RWPE1 (cell line): ENCODE measurements around the gene MYO15B.

Experiments used
- CTCF ChIA-PET: fragments of 350-600 bp; sonication (Branson Sonifier 250); formaldehyde crosslinking; extraction: SDS; loops from one replicate; lab custom pipeline; 2021; lab: Yijun Ruan, JAX
- POLR2A ChIA-PET: fragments of 400-600 bp; formaldehyde crosslinking; extraction: SDS; loops from one replicate; lab custom pipeline; 2020; ENCODE audit warnings: antibody characterized with exemption; ENCODE audit not compliant: low non-redundant PET; lab: Yijun Ruan, JAX
- DNase-seq: peaks from one replicate; pipeline ENCODE4 v3.0.0; 2012; ENCODE audit warnings: low spot score
- H3K27ac ChIP-seq: fragments of 450-650 bp; 2 replicates; pipeline ENCODE4 v1.5.1; 2017
- TF ChIP-seq, protein P1 (sequence below): fragments of 450-650 bp; conservative IDR thresholded peaks from 2 replicates; pipeline ENCODE4 v1.5.1; 2017; ENCODE audit warnings: low read depth, mild to moderate bottlenecking

Gene MYO15B

DNA sequence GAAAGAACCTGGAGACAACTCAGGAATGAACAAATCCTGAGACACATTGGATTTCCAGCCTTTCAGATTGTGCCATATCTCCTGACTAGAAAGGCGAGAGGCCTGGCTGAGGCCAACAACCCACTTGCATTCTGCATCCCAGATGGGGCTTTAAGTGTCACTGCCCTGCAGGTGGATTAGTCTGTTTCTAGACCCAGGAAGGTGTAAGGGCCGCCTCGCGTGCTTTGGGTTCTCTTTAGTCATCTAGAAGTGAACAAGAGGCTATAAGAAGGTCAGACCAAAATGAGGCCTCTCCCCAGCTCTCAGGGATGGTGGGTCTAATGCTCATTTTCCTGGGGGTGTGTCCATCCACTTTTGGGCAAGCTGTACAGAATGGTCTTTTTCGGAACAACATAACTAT lies 84.4 kb downstream of the MYO15B start:
- POLR2A ChIA-PET, result no interaction called here

DNA sequence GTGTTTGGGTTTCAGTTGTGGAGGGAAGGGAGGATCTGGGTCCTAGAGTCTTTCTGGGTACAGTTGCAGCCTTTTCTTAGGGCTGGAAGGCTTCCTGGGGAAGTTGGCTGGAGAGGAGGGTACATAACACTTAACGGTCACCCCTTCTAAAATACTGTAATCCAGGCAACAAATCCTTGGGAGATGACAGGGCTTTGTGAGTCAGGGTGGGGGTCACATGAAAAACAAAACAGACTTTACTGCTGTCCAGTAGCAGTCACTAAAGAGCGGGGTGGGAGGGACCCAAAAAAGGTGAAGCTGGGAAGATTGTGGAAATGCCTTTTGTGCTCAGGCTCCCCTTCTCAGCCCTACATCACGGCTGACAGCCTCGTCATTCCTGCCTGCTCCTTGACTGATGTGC lies 85.9 kb downstream of the MYO15B start:
- POLR2A ChIA-PET, result no interaction called here

More for the DNA sequence above, 84.4 kb downstream of the MYO15B start:
- DNase-seq, result no peak
- H3K27ac ChIP-seq, result no peak overlapping the region
- CTCF ChIA-PET, result interaction anchor here (0.6 kb wide), 2 partner anchors 17 to 388 kb away, joined by 3 to 8 read pairs; no protein-coding TSS in a partner anchor
- TF ChIP-seq, protein P1, sequence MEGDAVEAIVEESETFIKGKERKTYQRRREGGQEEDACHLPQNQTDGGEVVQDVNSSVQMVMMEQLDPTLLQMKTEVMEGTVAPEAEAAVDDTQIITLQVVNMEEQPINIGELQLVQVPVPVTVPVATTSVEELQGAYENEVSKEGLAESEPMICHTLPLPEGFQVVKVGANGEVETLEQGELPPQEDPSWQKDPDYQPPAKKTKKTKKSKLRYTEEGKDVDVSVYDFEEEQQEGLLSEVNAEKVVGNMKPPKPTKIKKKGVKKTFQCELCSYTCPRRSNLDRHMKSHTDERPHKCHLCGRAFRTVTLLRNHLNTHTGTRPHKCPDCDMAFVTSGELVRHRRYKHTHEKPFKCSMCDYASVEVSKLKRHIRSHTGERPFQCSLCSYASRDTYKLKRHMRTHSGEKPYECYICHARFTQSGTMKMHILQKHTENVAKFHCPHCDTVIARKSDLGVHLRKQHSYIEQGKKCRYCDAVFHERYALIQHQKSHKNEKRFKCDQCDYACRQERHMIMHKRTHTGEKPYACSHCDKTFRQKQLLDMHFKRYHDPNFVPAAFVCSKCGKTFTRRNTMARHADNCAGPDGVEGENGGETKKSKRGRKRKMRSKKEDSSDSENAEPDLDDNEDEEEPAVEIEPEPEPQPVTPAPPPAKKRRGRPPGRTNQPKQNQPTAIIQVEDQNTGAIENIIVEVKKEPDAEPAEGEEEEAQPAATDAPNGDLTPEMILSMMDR, result no peak

More for the DNA sequence above, 85.9 kb downstream of the MYO15B start:
- TF ChIP-seq, protein P1, result no peak
- DNase-seq, result no peak
- CTCF ChIA-PET, result interaction anchor here (0.6 to 2.1 kb wide), 4 partner anchors 36 to 145 kb away, joined by 3 to 10 read pairs (median 4); no protein-coding TSS in a partner anchor
- H3K27ac ChIP-seq, result peak overlapping the region; percentile 47
